OCI-LY7 (cell line): ENCODE measurements around the gene SMURF2.

Experiments used
- CTCF ChIP-seq: fragments of 200-600 bp; sonication (generic); conservative IDR thresholded peaks from 2 replicates; pipeline ENCODE4 v1.5.1; 2014; ENCODE audit warnings: mild to moderate bottlenecking, antibody characterized with exemption, low read length, moderate library complexity, mixed read lengths
- EZH2phosphoT487 ChIP-seq: fragments of 200-600 bp; sonication (generic); IDR thresholded peaks from 2 replicates; pipeline ENCODE4 v1.6.1; 2018; ENCODE audit warnings: low read depth, borderline replicate concordance, mild to moderate bottlenecking, mixed run types, antibody characterized with exemption, low read length, moderate library complexity, mixed read lengths

- TF ChIP-seq CTCF (no peak), EZH2phosphoT487 (no peak)
Observed at GRCh38 chr17:64585146-64585545, 77.0 kb downstream of the SMURF2 start.
